Measurements from ENCODE around the gene CCDC97.

CCDC97 gene

GRCh38 chr19:41328157-41328841, 18.3 kb downstream of the CCDC97 start:
- Histone ChIP-seq H3K27ac (ENCODE audit: low read depth, low read length) (no peak overlapping the region), H3K4me3 (ENCODE audit: low read length) (no peak overlapping the region), H3K36me3 (ENCODE audit: insufficient read depth, low read length) (peaks cover 2% of the 10 kb centered on the region; the same call in 1 of the 2 replicates), H3K9ac (ENCODE audit: low read depth, low read length) (no peak overlapping the region), H3K9me3 (ENCODE audit: insufficient read depth, low read depth, low read length) (no peaks in the 10 kb centered on the region), H3K4me1 (ENCODE audit: insufficient read depth, low read length) (peaks cover 34% of the 10 kb centered on the region), H3K27me3 (ENCODE audit: insufficient read depth, low read length) (no peaks in the 10 kb centered on the region)
- 93% methylated on average over 22 of the region's 22 CpGs for WGBS

- Histone ChIP-seq H3K9ac (ENCODE audit: low read depth, low read length) (no peak overlapping the region), H3K27me3 (ENCODE audit: insufficient read depth, low read length) (no peaks in the 10 kb centered on the region), H3K4me3 (ENCODE audit: low read length) (no peak overlapping the region), H3K9me3 (ENCODE audit: insufficient read depth, low read depth, low read length) (no peaks in the 10 kb centered on the region), H3K27ac (ENCODE audit: low read depth, low read length) (no peak overlapping the region), H3K36me3 (ENCODE audit: insufficient read depth, low read length) (peaks cover 2% of the 10 kb centered on the region; the same call in 1 of the 2 replicates), H3K4me1 (ENCODE audit: insufficient read depth, low read length) (peaks cover 29% of the 10 kb centered on the region)
- WGBS: 80% methylated on average over 1 of the region's 1 CpG
Observed at GRCh38 chr19:41328842-41329225, 18.9 kb downstream of the CCDC97 start.

GRCh38 chr19:41330481-41330880, 20.5 kb downstream of the CCDC97 start:
- H3K27ac ChIP-seq (ENCODE audit: low read depth, low read length): no peak overlapping the region
- no peak overlapping the region for H3K9ac ChIP-seq (ENCODE audit: low read depth, low read length)
- H3K4me3 ChIP-seq (ENCODE audit: low read length): no peak overlapping the region
- peaks cover 20% of the 10 kb centered on the region for H3K4me1 ChIP-seq (ENCODE audit: insufficient read depth, low read length)
- no peaks in the 10 kb centered on the region for H3K27me3 ChIP-seq (ENCODE audit: insufficient read depth, low read length)
- H3K9me3 ChIP-seq (ENCODE audit: insufficient read depth, low read depth, low read length): no peaks in the 10 kb centered on the region
- 99% methylated on average over 4 of the region's 4 CpGs for WGBS
- peaks cover 2% of the 10 kb centered on the region; the same call in 1 of the 2 replicates for H3K36me3 ChIP-seq (ENCODE audit: insufficient read depth, low read length)

DNA sequence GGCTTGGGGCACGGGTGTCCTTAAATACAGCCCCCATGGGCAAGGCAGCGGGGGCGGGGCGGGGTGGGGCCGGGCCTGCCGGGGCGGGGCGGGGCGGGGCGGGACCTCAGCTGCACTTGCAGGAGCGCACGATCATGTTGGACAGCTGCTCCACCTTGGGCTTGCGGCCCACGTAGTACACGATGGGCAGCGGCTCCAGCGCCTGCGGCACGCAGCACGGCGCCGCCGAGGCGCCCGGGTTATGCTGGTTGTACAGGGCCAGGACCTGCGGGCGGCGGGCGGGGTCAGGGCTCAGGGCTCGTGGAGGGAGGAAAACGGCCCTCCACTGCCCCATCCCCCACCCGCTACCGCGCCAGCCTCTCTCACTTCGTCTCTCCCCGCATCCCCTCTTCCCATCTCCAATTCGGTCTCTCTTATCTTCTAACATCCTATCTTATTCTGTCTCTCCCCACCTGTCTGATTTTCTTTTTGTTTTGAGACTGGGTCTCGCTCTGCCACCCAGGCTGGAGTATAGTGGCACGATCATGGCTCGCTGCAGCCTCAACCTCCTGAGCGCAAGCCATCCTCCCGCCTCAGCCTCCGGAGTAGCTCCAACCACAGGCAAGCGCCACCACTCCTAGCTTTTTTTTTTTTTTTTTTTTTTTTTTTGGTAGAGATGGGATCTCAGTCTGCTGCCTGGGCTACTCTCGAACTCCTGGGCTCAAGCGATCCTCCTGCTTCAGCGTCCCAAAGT, 21.1 kb downstream of the CCDC97 start:
- peaks cover 2% of the 10 kb centered on the region; the same call in 1 of the 2 replicates for H3K36me3 ChIP-seq (ENCODE audit: insufficient read depth, low read length)
- no peak overlapping the region for H3K9ac ChIP-seq (ENCODE audit: low read depth, low read length)
- H3K27ac ChIP-seq (ENCODE audit: low read depth, low read length): no peak overlapping the region
- H3K9me3 ChIP-seq (ENCODE audit: insufficient read depth, low read depth, low read length): no peaks in the 10 kb centered on the region
- peaks cover 17% of the 10 kb centered on the region for H3K4me1 ChIP-seq (ENCODE audit: insufficient read depth, low read length)
- WGBS: 87% methylated on average over 46 of the region's 47 CpGs
- peak overlapping the region; percentile 36 for H3K4me3 ChIP-seq (ENCODE audit: low read length)
- H3K27me3 ChIP-seq (ENCODE audit: insufficient read depth, low read length): no peaks in the 10 kb centered on the region

DNA sequence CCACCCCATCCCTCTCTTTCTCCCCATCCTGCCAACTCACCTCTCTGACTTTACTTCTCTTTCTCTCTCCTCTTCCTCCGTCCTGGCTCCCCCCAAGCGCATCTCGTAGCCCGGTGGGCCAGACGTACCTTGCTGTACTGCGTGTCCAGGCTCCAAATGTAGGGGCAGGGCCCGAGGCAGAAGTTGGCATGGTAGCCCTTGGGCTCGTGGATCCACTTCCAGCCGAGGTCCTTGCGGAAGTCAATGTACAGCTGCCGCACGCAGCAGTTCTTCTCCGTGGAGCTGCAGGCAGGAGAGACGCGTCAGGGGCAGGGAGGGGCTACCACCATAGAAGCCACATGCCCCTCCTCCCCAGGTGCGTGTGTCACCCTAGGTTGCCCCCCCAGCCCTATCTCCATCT, 22.0 kb downstream of the CCDC97 start:
- H3K36me3 ChIP-seq (ENCODE audit: insufficient read depth, low read length): peaks cover 2% of the 10 kb centered on the region; the same call in 1 of the 2 replicates
- H3K27me3 ChIP-seq (ENCODE audit: insufficient read depth, low read length): no peaks in the 10 kb centered on the region
- H3K4me1 ChIP-seq (ENCODE audit: insufficient read depth, low read length): peaks cover 13% of the 10 kb centered on the region
- H3K4me3 ChIP-seq (ENCODE audit: low read length): no peak overlapping the region
- no peak overlapping the region for H3K9ac ChIP-seq (ENCODE audit: low read depth, low read length)
- H3K27ac ChIP-seq (ENCODE audit: low read depth, low read length): no peak overlapping the region
- 91% methylated on average over 16 of the region's 16 CpGs for WGBS
- H3K9me3 ChIP-seq (ENCODE audit: insufficient read depth, low read depth, low read length): no peaks in the 10 kb centered on the region

DNA sequence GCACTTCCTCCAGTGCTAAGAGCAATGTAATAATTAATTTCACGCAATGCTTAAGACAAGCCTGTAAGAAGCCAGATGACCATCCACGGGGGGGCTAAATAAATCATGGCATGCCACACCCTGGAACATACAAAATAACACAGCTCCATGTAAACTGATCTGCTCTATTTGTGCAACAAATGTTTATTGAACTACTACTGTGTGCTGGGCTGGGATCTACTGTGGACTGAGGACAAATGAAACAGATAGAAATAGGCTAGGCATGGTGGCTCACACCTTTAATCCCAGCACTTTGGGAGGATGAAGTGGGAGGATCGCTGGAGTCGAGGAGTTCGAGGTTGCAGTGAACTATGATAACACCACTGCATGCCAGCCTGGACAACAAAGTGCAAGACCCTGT, 22.5 kb downstream of the CCDC97 start:
- Histone ChIP-seq H3K27ac (ENCODE audit: low read depth, low read length) (no peak overlapping the region), H3K4me1 (ENCODE audit: insufficient read depth, low read length) (peaks cover 9% of the 10 kb centered on the region; the same call in 1 of the 2 replicates), H3K9me3 (ENCODE audit: insufficient read depth, low read depth, low read length) (no peaks in the 10 kb centered on the region), H3K36me3 (ENCODE audit: insufficient read depth, low read length) (peaks cover 2% of the 10 kb centered on the region; the same call in 1 of the 2 replicates), H3K4me3 (ENCODE audit: low read length) (no peak overlapping the region), H3K9ac (ENCODE audit: low read depth, low read length) (no peak overlapping the region), H3K27me3 (ENCODE audit: insufficient read depth, low read length) (no peaks in the 10 kb centered on the region)
- WGBS: over 99% methylated on average over 5 of the region's 5 CpGs

DNA sequence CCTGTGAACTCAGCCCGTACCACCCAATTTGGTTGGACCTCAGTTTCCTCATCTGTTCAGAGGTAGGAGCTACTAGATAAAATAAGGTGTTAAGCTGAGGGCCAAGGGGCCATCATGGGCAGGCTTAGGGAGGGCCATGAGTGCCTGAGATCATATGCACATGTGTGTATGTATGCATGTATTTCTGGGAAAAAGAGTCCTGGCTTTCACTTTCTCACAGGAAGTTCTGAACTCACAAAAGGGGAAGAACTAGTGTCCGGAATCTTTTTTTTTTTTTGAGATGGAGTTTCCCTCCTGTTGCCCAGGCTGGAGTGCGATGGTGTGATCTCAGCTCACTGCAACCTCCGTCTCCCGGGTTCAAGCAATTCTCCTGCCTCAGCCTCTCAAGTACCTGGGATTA, 24.8 kb downstream of the CCDC97 start:
- no peak overlapping the region for H3K27ac ChIP-seq (ENCODE audit: low read depth, low read length)
- no peaks in the 10 kb centered on the region for H3K27me3 ChIP-seq (ENCODE audit: insufficient read depth, low read length)
- H3K4me1 ChIP-seq (ENCODE audit: insufficient read depth, low read length): no peaks in the 10 kb centered on the region
- no peaks in the 10 kb centered on the region for H3K9me3 ChIP-seq (ENCODE audit: insufficient read depth, low read depth, low read length)
- peaks cover 2% of the 10 kb centered on the region; the same call in 1 of the 2 replicates for H3K36me3 ChIP-seq (ENCODE audit: insufficient read depth, low read length)
- H3K4me3 ChIP-seq (ENCODE audit: low read length): no peak overlapping the region
- H3K9ac ChIP-seq (ENCODE audit: low read depth, low read length): no peak overlapping the region
- 91% methylated on average over 5 of the region's 5 CpGs for WGBS

DNA sequence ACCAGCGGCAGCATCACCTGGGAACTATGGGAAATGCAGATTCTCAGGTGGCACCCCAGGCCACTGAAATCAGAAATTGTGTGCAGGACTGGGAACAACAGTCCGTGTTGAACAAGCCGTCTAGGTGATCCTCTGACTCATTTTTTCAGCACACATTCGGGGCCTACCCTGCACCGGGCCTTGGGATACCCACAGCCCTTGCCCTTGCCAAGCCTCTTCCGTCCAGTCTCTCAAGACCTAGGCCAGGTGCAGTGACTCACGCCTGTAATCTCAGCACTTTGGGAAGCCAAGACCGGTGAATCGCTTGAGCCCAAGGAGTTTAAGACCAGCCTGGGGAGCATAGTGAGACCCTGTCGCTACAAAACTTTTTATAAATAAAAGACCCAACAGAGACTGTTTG, 25.5 kb downstream of the CCDC97 start:
- no peaks in the 10 kb centered on the region for H3K9me3 ChIP-seq (ENCODE audit: insufficient read depth, low read depth, low read length)
- 93% methylated on average over 10 of the region's 10 CpGs for WGBS
- no peak overlapping the region for H3K9ac ChIP-seq (ENCODE audit: low read depth, low read length)
- H3K27ac ChIP-seq (ENCODE audit: low read depth, low read length): no peak overlapping the region
- H3K4me1 ChIP-seq (ENCODE audit: insufficient read depth, low read length): no peaks in the 10 kb centered on the region
- H3K4me3 ChIP-seq (ENCODE audit: low read length): no peak overlapping the region
- H3K36me3 ChIP-seq (ENCODE audit: insufficient read depth, low read length): peaks cover 3% of the 10 kb centered on the region; the same call in 1 of the 2 replicates
- no peaks in the 10 kb centered on the region for H3K27me3 ChIP-seq (ENCODE audit: insufficient read depth, low read length)

DNA sequence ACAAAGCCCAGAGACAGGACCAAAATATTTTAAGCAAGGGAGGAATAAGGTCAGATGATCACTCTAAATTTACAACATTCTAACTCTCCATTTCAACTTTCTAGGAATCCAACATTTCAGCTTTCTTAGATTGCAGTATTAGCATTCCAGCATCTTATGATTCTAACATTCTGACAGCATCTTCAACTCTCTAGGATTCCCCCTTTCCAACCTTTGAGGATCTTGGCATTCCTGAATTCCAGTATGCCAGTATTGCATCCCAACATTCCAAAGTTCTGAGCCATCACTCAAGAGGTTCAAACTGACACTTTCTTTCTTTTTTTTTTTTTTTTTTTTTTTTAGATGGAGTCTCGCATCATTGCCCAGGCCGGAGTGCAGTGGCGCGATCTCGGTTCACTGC, 30.0 kb downstream of the CCDC97 start:
- H3K9ac ChIP-seq (ENCODE audit: low read depth, low read length): no peak overlapping the region
- H3K27me3 ChIP-seq (ENCODE audit: insufficient read depth, low read length): no peaks in the 10 kb centered on the region
- H3K4me1 ChIP-seq (ENCODE audit: insufficient read depth, low read length): no peaks in the 10 kb centered on the region
- peaks cover 10% of the 10 kb centered on the region; the same call in 1 of the 2 replicates for H3K36me3 ChIP-seq (ENCODE audit: insufficient read depth, low read length)
- no peak overlapping the region for H3K27ac ChIP-seq (ENCODE audit: low read depth, low read length)
- H3K4me3 ChIP-seq (ENCODE audit: low read length): no peak overlapping the region
- H3K9me3 ChIP-seq (ENCODE audit: insufficient read depth, low read depth, low read length): no peaks in the 10 kb centered on the region
- WGBS: 83% methylated on average over 5 of the region's 5 CpGs

DNA sequence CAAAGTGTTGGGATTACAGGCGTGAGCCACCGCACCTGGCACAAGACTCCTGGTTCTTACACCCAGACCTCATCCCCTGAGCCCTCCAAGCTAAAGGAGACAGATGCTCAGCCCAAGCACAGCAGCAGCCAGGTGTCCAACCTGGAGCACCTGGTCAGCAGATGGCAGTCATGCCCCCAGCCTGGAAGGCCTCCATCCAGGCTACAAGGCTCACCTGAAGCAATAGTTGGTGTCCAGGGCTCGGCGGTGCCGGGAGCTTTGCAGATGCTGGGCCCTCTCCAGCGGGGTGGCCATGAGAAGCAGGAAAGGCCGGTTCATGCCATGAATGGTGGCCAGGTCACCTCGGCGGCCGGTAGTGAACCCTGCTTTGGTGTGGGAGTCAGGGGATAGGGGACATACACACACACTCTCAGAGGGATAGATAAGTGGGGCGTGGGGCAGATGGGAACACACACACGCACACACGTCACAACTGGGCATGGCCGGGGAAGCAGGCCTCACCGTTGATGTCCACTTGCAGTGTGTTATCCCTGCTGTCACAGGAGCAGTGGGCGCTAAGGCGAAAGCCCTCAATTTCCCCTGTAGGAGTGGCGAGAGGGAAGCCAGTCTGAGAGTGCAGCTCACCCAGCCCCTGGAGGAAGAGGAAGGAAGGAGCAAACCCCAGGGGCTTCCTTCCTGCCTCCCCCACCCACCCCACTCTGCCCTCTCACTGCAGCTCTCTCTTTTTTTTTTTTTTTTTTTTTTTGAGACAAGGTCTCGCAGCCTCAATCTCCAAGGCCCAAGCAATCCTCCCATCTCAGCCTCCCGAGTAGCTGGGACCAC, 31.9 kb downstream of the CCDC97 start:
- no peaks in the 10 kb centered on the region for H3K4me1 ChIP-seq (ENCODE audit: insufficient read depth, low read length)
- WGBS: 94% methylated on average over 19 of the region's 20 CpGs
- H3K9me3 ChIP-seq (ENCODE audit: insufficient read depth, low read depth, low read length): no peaks in the 10 kb centered on the region
- no peaks in the 10 kb centered on the region for H3K27me3 ChIP-seq (ENCODE audit: insufficient read depth, low read length)
- H3K9ac ChIP-seq (ENCODE audit: low read depth, low read length): no peak overlapping the region
- H3K36me3 ChIP-seq (ENCODE audit: insufficient read depth, low read length): peaks cover 12% of the 10 kb centered on the region; the same call in 1 of the 2 replicates
- H3K27ac ChIP-seq (ENCODE audit: low read depth, low read length): no peak overlapping the region
- H3K4me3 ChIP-seq (ENCODE audit: low read length): no peak overlapping the region

- no peak overlapping the region for H3K27ac ChIP-seq (ENCODE audit: low read depth, low read length)
- H3K27me3 ChIP-seq (ENCODE audit: insufficient read depth, low read length): no peaks in the 10 kb centered on the region
- no peak overlapping the region for H3K9ac ChIP-seq (ENCODE audit: low read depth, low read length)
- H3K9me3 ChIP-seq (ENCODE audit: insufficient read depth, low read depth, low read length): no peaks in the 10 kb centered on the region
- no peaks in the 10 kb centered on the region for H3K4me1 ChIP-seq (ENCODE audit: insufficient read depth, low read length)
- H3K36me3 ChIP-seq (ENCODE audit: insufficient read depth, low read length): peaks cover 16% of the 10 kb centered on the region; the same call in 1 of the 2 replicates
- H3K4me3 ChIP-seq (ENCODE audit: low read length): no peak overlapping the region
- 94% methylated on average over 2 of the region's 2 CpGs for WGBS
Observed at GRCh38 chr19:41344162-41344561, 34.2 kb downstream of the CCDC97 start.
